ENCODE results near the gene LRIT1. TPM values are rescaled to one million over a fixed set of nuclear protein-coding genes. Genes with fewer than 3 reads are reported as not detected.

The LRIT1 gene
- total and polyA plus RNA-seq, 2 of the 8 experiments (the other 6 are each of a cell fraction or from before 2014, with no cell fraction given): 0.03 TPM; not detected in 1

GRCh38 chr10:84224411-84225028 lies 16.8 kb downstream of the LRIT1 start (continued):
- no peak for TF ChIP-seq SIN3A (conservative IDR thresholded peaks at IDR 0.05 in 1 of 2, IDR thresholded peaks at IDR 0.05 in 1 of 2; ENCODE audit: low read depth in 1 of 2, low read length in 2 of 2)
